GM21825 (cell line): ENCODE measurements around the gene LMAN2.

Source experiments
- ATAC-seq: cut with Tn5 transposase; IDR thresholded peaks from one replicate; pipeline ENCODE4 v1.9.1; 2021; ENCODE audit warnings: mild to moderate bottlenecking, moderate library complexity; ENCODE audit not compliant: unreplicated experiment

The LMAN2 gene

DNA sequence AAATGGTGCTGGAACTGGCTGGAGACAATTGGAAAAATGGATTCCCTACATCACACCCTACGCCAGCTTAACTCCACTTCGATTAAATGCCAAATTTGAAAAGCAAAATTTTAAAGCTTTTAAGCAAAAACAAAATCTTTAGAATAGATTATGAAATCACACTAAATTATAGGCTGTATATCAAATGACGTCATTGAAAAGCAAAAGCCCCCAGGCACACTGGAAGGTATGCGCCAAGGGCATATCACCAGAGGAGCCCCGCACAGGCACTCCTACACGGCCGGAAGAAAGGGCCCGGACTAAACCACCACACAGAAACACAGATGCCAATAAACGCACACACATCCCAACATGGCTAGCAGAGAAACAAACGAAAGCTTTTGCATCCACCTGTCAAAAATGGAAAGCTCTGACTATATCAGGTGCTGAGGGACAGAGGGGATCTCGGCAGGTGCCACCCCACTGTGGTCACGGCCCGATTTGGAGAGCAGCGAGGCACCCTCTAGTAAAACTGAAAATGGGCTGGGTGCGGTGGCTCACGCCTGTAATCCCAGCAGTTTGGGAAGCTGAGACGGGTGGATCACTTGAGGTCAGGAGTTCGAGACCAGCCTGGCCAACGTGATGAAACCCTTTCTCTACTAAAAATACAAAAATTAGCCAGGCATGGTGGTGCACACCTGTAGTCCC lies 22.8 kb downstream of the LMAN2 start:
- ATAC-seq = no peak

GRCh38 chr5:177327539-177328522 lies 23.6 kb downstream of the LMAN2 start:
- ATAC-seq = no peak

- ATAC-seq = no peak
Observed at GRCh38 chr5:177325868-177326381, 25.5 kb downstream of the LMAN2 start.

DNA sequence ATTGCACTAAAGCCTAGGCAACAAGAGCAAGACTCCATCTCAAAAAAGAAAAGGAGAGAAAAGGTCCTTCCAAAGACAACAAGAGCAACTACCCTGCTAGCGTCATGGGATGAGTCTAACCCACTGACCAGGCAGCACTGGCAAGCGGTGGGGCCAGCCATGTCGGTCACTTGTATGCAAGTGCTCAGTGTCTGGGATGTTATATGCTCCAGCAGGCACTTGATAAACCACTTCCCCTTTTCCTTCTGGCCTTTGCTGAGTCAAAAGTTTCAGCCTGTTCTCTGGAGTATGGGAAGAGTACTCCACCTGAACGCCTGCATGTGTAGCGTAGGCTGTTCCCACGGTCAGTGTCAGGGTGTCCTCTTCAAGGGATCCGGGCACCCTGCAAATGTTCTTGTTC lies 30.6 kb downstream of the LMAN2 start:
- no peak for ATAC-seq

GRCh38 chr5:177319913-177320588 lies 31.4 kb downstream of the LMAN2 start:
- no peak for ATAC-seq

GRCh38 chr5:177317959-177318377 lies 33.5 kb downstream of the LMAN2 start:
- no peak for ATAC-seq

DNA sequence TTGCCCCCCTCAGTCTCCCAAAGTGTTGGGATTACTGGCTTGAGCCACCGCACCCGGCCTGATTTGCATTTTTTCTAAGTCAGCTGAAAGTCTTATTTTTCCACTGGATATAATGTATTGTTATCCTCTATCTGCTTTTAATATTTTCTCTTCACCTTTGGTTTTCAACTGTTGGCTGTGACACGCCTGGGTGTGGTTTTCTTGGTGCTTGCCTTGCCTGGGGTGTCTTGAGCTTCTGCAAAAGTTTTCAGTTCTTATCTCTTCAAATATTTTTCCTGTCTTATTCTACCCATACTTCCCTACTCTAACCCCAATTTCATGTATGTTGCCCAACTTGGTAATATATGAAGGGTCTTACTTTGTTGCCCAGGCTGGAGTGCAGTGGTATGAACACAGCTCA lies 35.5 kb downstream of the LMAN2 start:
- ATAC-seq = no peak

DNA sequence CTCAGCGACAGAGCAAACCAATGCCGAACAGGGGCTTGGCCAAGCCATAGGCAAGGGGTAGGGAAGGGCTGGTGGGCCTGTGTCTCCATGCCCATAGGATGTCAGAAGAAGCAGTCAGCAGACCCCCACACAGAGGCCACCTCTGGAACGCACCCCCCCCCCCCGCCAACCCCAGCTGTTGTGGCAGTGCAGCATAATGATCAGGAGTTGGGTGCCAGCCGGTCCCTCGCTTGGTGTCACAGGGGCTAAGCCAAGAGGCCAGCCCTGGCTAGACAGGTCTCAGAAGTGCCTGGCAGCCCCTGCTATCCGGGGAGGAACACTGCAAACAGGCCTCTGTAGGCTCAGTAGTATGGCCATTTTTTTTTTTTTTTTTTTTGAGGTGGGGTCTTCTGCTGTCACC lies 36.1 kb downstream of the LMAN2 start:
- no peak for ATAC-seq

DNA sequence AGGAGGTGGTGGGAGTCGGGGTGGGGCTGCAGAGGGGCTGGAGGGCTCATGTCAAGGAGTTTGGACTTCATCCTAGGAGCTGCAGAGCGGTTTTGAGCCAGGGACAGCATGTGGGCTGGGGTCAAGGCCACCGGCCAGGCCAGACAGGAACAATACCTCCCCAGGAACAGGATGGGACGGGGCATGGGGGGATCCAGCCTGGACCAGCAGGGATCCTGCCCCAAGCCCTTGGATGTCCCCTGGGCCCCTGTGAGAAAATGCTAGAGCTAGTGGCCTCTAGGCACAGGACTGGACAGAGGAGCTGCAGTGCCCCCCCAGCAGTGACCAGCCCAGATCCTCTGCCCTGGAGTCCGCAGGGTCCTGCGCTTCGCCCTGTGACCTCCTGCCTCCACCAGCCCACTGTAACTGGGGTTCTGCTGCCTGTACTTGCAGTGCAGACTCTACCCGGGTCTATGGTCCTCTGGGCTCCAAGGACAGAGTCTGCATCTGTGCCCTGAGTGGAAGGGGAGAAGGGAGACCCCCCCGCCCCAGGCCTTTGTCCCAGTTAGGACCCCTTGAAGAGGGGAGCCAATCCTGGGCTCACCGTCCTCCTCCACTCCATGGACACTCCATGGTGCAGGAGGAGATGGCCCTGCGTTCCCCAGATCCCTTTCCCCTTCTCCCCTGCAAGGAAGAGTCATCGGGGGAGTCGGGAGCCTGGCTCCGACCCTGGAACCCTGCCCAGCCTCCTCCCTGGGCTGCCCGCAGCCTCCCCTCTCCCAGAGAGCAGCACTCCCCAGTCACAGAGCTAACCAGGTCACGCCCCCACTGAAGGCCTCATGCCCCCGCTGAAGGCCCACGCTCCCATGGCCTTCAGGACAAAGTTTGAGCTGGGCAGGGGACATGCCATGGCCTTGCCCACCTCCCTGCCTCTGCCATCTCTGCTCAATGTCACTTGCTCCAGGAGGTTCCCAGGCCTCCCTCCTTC lies 36.8 kb downstream of the LMAN2 start:
- ATAC-seq = no peak

- ATAC-seq = no peak
Observed at GRCh38 chr5:177313561-177314259, 37.8 kb downstream of the LMAN2 start.

DNA sequence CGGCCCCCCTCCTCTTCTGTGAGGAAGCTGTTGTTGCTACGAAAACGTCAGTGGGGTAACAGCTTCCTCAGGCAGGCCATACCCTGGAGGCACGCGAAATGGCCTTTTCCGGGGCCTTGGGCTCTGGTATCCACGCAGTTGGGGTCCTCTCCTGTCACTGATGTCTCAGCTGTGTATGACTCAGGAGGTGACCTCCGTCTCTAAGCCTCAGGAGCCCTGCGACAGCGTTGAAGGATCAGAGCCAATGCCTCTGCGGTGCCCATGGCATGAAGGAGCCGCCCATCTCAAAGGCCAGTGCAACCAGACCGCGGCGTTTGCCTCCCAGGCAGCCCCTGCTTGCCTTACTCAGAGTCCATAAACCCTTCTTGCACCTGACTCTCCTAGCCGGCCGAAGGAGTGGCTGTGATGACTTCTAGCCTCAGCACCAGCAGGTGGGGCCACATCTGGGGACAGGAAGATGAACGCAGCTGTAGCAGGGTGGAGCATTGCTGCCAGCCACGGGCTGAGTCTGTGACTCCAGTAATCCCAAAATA lies 38.8 kb downstream of the LMAN2 start:
- ATAC-seq = peak; percentile 26

DNA sequence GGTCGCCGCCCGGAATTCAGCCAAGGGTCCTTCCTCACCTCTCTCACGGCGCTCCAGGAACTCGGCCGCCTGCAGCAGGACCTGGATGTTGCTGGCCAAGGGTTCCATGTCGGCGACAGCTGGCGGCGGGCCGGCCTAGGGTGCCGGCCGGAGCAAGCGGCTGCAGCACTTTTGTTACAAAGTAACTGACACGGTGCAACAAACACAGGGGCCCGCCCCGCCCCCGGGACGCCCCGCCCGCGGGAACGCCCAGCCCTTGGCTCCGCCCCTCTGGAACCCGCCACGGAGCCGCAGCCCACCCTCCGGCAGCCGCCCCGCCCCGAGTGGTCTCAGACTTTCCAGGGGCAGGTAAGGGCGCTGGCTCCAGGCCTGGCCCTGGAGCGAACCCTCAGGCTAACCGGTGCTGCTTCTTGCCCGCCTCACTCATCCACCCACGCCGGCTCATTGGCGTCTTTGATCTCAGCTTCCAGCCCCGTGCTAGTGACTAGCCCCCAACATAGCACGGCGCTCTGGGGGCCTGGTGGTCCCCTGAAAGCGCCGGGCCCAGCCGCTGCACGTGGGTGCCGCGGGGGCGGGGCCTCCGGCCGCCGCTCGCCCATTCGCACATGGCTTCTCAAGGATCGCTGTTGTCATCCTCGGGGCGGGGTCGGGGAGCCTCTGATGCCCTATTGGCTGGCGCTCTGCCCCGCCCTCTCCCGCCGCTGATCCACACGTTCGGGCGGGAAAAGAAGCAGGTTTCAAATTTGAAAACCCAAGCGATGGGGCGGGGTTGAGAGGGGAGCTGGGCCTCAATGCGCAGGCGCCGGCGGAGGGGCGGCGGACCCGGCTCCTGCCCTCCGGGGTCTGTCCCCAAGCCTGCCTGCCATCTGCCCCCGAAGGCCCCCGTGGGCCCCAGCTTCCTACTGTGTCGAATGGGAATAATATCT lies 39.5 kb downstream of the LMAN2 start, which contains the start of gene MXD3:
Gene MXD3 (minus strand): TSS at position 176 of the 926 bp plus-strand sequence. CDS start 68 bp downstream, at position 108.
- peak; percentile 64 for ATAC-seq

GRCh38 chr5:177311392-177311722 lies 40.1 kb downstream of the LMAN2 start:
- ATAC-seq = no peak

DNA sequence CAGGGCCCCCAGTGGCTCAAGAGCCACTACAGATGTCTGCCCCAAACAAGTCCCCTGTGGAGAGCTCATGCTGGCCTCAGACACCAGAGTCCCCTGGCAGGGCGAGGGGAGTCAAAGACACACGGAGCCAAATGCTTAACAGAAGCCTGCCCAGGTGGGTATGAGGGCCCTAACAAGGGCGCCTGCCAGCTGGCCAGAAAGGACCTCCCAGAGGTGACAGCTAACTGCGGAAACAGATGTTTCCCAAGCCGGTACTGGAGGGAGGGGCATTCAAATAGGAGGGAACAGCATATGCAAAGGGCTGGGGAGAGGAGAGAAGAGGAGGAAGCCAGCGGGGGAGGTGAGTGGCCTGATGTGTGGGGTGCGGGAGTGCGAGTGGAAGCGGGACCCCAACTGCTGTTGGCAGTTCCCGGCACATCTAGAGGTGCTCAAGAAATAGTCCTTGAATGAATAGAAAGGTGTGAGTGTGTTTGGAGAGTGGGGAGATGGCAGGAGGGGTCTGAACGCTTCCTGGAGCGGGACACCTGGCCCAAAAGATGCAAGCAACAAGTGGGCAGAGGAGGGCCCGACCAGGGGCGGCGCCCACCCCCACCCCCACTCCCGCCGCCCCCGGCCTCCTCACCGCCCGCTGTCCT lies 40.6 kb downstream of the LMAN2 start:
- ATAC-seq = no peak

- no peak for ATAC-seq
Observed at GRCh38 chr5:177310332-177310731, 41.1 kb downstream of the LMAN2 start.

DNA sequence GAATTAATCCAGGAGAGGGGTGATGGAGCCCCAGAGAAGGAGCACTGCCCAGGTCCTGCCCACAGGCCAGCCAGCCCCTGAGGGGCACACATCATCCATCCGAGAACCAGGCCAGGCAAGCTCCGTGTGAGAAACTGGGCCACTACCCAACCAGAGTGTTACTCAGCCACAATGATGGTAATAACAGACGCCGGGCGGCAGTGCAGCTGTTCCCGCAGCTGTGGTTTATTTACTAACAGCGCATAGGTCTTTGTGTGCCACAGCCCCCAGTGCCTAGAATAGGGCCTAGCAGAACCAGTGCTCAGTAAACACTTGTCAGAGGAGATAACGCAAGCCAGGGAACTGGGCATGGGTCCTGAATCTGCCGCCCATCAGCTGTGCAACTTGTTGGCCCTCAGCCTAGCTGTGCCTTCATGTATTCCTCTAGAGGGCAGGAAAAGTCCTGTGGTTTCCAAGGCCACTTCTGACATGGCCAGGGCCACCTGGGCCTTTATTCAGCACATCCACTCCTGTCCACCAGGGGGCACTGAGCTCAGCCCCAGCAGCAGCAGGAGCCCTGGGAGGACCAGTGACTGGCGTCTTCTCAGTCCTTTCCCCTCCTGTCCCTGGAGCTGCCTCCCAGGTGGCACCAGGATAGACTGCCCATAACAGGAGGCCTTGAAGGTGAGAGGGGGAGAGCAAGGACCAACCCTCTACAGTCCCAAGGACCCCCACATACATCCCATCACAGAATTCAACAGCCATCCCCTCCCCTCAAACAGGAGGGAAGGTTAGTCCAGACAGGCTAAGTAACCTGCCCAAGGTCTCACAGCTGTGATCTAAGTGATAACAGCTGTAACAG lies 41.9 kb downstream of the LMAN2 start:
- no peak for ATAC-seq

DNA sequence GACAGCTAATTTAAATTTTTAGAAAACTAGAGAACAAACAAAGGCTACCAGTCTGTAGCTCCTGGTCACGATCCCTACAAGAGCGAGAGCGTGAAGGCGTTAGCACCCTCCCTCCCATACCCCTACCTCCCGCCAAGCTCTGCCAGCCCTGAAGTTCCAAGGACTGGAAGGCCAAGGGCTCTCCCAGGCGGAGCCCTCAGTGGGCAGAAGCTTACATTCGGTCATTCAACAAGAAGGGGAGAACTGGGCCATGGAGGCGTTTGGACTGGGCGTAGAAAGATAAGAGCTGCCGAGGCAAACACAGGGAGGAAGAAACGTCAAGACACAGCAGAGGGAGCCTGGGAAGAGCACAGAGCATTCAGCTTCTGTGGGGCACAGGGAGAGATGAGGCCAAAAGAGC lies 42.7 kb downstream of the LMAN2 start:
- no peak for ATAC-seq
